Psoas muscle (tissue), 8 donors: ENCODE data around the gene HMG20B. TPM values are rescaled to one million over a fixed set of nuclear protein-coding genes. Genes with fewer than 3 reads are reported as not detected.
A peak's percentile ranks its signal among the peaks of the same experiment; 100 is the strongest.

Experiments used
- ATAC-seq, 4 donors: fragments of 200-7000 bp; cut with Tn5 transposase; one replicate each; pipeline ENCODE4 v1.9.1; 2020; ENCODE audit warnings: moderate library complexity in 3 of 4, mild to moderate bottlenecking in 2 of 4
- DNase-seq, 2 donors: peaks; one replicate each; pipeline ENCODE4 v3.0.0-alpha.2; 2020
- H3K27ac ChIP-seq: fragments of 200-600 bp; one replicate; pipeline ENCODE4 v1.8.0; 2022
- H3K27me3 ChIP-seq, 3 donors: fragments of 200-600 bp in 1 of 3; one replicate each; pipeline versions ENCODE4 v1.6.1 to v1.8.0; 2013 to 2022; ENCODE audit warnings: low read length in 2 of 3, mild to moderate bottlenecking in 2 of 3, moderate library complexity in 1 of 3; ENCODE audit not compliant: insufficient read depth in 3 of 3
- H3K36me3 ChIP-seq, 2 donors: fragments of 200-600 bp in 1 of 2; one replicate each; pipeline versions ENCODE4 v1.6.1 to v1.8.0; 2013 to 2022; ENCODE audit warnings: low read depth in 1 of 2, mild to moderate bottlenecking in 1 of 2, moderate library complexity in 1 of 2; ENCODE audit not compliant: insufficient read depth in 1 of 2
- H3K4me1 ChIP-seq: fragments of 200-600 bp; one replicate; pipeline ENCODE4 v1.8.0; 2022
- H3K4me3 ChIP-seq: fragments of 200-600 bp; one replicate; pipeline ENCODE4 v1.8.0; 2022; ENCODE audit warnings: mild to moderate bottlenecking
- H3K9me3 ChIP-seq: fragments of 200-600 bp; one replicate; pipeline ENCODE4 v1.8.0; 2022
- WGBS, 3 donors: extraction: QIAGEN DNeasy Blood & Tissue Kit; methylation state at CpG; one replicate each; pipeline versions ENCODE4 v1.1.6 to v1.1.7; 2013; 5-methylcytosine and 5-hydroxymethylcytosine counted together
- intact Hi-C, 2 donors: fragments of 100-400 bp; cut with DNase I; formaldehyde crosslinking; loops; one replicate each; pipeline versions ENCODE4 v1.11.0 to v1.14.2; 2022
- polyA plus RNA-seq, 3 donors: library from polyadenylated mRNA; stranded (reverse); fragments of 200-250 nt; gene quantifications; one replicate each; pipeline ENCODE4 v1.2.3, GENCODE V29; 2013
- total RNA-seq, 4 donors: library from RNA; stranded (reverse); fragmentation: NEBNext Ultra II Directional in 2 of 4; extraction: Animal tissue kit (Norgen Biotek cat#: 25700) in 2 of 4; gene quantifications; one replicate each; pipeline versions ENCODE4 v1.2.1 to v1.2.4, GENCODE V29; 2021 to 2023
- TF ChIP-seq, protein P1 (sequence below): fragments of 200-600 bp; IDR thresholded peaks from one replicate; pipeline ENCODE4 v1.8.0; 2022; ENCODE audit warnings: antibody characterized with exemption
- donor health status: healthy with polysubstance abuse.
- donor health status: DM: no; HTN: no; CAD: no; lungs with moderate emphysema.
- donor health status: Bipolar disorder and iron deficiency.
- donor health status: healthy.
- donor health status: DM: yes; HTN: yes; CAD: no.
- donor health status: DM: no; HTN: no; CAD: no.
- donor health status: DM: no; HTN: no; CAD: no.
- donor health status: DM: yes; HTN: yes; CAD: no.

The HMG20B gene
- total and polyA plus RNA-seq, 7 donors = 14.3 to 27.2 (median 24.7) TPM

DNA sequence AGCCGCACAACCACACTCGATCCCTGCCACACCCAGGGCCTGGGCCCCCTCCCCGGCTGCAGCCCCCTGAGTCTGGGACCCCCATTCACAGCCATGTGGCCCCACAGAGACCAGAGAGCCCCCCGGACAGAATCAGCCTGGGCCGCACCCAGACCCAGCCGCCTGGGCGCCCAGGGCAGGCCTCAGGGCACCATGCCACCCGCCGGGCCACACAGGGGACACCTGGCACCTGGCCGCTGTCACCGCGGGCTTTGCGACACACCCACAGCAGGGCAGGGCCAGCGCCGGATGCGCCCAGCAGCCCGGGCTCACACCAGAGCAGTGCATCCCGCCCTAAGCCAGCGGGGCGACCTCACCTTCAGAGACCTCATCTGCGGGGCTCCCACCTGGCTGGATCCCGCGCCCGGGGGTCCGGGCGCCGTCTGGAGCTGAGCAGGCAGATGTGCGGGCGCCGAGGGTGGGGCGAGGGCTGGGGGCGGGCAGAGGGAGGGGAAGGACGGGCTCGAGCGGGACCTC is 33.5 kb downstream of the HMG20B start:
- TF ChIP-seq, protein P1, sequence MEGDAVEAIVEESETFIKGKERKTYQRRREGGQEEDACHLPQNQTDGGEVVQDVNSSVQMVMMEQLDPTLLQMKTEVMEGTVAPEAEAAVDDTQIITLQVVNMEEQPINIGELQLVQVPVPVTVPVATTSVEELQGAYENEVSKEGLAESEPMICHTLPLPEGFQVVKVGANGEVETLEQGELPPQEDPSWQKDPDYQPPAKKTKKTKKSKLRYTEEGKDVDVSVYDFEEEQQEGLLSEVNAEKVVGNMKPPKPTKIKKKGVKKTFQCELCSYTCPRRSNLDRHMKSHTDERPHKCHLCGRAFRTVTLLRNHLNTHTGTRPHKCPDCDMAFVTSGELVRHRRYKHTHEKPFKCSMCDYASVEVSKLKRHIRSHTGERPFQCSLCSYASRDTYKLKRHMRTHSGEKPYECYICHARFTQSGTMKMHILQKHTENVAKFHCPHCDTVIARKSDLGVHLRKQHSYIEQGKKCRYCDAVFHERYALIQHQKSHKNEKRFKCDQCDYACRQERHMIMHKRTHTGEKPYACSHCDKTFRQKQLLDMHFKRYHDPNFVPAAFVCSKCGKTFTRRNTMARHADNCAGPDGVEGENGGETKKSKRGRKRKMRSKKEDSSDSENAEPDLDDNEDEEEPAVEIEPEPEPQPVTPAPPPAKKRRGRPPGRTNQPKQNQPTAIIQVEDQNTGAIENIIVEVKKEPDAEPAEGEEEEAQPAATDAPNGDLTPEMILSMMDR = no peak
- 6 to 12% (median 9%) methylated on average over 28 to 35 of the region's 35 CpGs for WGBS, 3 donors
- Histone ChIP-seq H3K36me3 (peaks cover 0 to 6% of the 10 kb centered on the region in 2 donors), H3K27me3 (peaks cover 0 to 39% (median 9%) of the 10 kb centered on the region in 3 donors), H3K4me3 (peak overlapping the region; percentile 62), H3K4me1 (peaks cover 5% of the 10 kb centered on the region), H3K9me3 (no peaks in the 10 kb centered on the region), H3K27ac (peak overlapping the region; percentile 54)
- intact Hi-C loops = no loop called here
- no peak for DNase-seq
- peak in 2 of 4 donors; percentile 22 to 40 for ATAC-seq

DNA sequence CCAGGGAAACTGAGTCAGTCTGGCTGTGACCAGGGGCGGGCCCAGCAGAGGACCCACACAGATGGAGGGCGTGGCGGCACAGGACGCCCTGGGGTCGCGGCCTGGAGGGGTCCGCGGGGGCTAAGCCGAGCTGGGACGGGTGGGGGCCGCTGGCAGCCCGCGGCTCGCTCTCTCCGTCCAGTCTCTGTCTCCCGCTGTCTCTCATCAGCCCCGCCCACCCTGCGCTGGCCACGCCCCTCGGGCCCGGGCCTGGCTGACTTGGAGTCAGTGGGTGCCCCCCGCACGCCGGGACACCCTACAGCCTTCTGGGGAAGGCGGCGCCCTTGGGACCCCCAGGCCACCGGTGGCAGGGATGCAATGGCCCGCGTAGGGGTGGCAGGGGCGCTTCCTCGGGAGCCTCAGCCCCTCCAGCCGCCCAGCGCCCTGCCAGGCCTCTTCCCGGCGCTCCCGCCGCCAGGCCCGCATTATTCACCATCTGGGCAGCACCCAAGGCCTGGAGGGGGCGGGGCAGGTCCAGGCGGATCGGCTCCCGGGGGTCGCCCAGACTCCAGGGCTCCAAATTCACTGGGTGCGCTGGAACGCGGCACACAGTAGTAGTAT is 34.0 kb downstream of the HMG20B start, which contains the start of gene TBXA2R:
TBXA2R (minus strand) TSS at position 186 of the 600 bp plus-strand sequence. CDS start 6,241 bp downstream, outside the sequence.
- Histone ChIP-seq H3K36me3 (peaks cover 0 to 11% of the 10 kb centered on the region in 2 donors), H3K27ac (peak within 1 kb of the TSS; percentile 54), H3K4me1 (peaks cover 5% of the 10 kb centered on the region), H3K9me3 (no peaks in the 10 kb centered on the region), H3K4me3 (peak within 1 kb of the TSS; percentile 62), H3K27me3 (peaks cover 0 to 39% (median 9%) of the 10 kb centered on the region in 3 donors)
- ATAC-seq (peak; percentile 46 to 70 (median 52)), DNase-seq (peak in 1 of 2 donors; percentile 84)
- WGBS, 3 donors = 1 to 3% (median 2%) methylated on average over 23 to 46 of the region's 46 CpGs
- intact Hi-C loops = no loop called here
- TF ChIP-seq, protein P1 = no peak

DNA sequence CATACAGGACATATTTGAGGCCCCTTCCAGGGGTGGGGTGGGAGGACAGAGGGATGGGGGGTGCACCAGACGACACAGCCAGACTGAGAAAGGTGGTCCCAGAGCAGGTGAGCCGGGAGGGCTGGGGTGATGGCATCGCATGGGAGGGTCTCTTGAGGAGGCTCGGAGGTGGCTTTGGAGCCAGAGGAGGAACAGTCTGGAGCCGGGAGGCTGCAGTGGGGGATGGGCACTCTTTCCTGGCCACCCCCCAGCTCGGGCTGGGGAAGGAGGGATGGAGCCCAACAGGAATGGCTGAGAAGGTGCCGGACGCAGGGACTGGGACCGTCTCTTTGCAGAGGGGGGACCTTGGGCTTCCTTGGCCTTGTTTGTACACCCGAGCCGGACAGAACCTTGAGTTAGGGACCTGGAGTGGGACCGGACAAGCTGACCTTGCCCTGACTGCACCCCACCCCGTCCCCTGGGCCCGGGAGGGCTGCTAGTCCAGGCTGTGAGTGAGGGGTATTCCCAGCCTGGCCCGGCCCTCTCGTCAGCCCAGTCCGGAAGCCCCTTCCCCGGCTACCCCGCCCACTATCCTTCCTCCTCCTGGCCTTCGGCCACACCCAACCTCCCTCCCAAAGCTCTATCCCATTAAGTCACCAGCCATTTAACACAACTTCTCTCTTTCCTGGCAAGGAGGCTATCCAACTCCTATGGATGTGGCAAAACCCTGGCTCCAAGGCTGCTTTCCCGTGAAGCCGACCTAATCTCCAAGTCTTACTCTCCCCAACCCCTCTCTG is 34.7 kb downstream of the HMG20B start:
- peak in 3 of 4 donors; percentile 15 to 36 (median 16) for ATAC-seq
- 17 to 20% (median 19%) methylated on average over 19 to 22 of the region's 22 CpGs for WGBS, 3 donors

DNA sequence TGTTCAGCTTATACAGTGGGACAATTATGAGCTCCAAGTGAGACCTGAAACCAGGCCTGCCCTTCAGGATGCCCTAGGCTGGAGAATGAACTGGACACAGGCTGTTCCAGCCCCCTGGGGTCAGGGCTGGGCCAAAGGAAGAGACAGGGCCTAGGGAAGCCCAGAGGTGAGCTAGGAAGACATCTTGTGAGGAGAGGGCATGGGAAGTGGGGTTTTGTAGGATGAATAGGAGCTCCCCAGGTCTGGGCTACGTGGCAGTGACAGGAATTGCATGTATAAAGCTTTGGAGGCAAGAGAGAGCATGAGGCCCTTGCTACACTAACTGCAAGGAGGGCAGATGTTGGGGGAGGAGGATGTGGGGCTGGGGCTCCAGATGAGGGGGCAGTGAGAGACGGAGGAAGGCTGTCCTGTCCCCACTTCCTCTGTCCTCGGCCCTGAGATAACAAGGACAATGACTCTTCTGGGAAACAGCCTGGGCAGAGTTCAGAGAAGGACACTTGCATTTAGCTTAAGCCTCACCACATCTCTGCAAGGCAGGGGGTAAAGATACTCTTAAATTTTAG is 35.4 kb downstream of the HMG20B start:
- Histone ChIP-seq H3K4me3 (no peak overlapping the region), H3K4me1 (peaks cover 5% of the 10 kb centered on the region), H3K27ac (peak overlapping the region; percentile 54), H3K36me3 (peaks cover 0 to 24% of the 10 kb centered on the region in 2 donors), H3K27me3 (peaks cover 0 to 39% (median 9%) of the 10 kb centered on the region in 3 donors), H3K9me3 (no peaks in the 10 kb centered on the region)
- TF ChIP-seq, protein P1 = no peak
- ATAC-seq (no peak), DNase-seq (peak in 1 of 2 donors; percentile 15)
- intact Hi-C loops = no loop called here
- WGBS, 3 donors = 56 to 69% (median 64%) methylated on average over 3 of the region's 3 CpGs

More for the DNA sequence above, 34.7 kb downstream of the HMG20B start:
- no peaks in the 10 kb centered on the region for H3K9me3 ChIP-seq
- peaks cover 0 to 18% of the 10 kb centered on the region in 2 donors for H3K36me3 ChIP-seq
- DNase-seq = peak; percentile 64 to 70
- TF ChIP-seq, protein P1 = no peak
- H3K27me3 ChIP-seq = peaks cover 0 to 39% (median 9%) of the 10 kb centered on the region in 3 donors
- H3K27ac ChIP-seq = peak overlapping the region; percentile 54
- peak overlapping the region; percentile 62 for H3K4me3 ChIP-seq
- intact Hi-C loops = no loop called here
- peaks cover 5% of the 10 kb centered on the region for H3K4me1 ChIP-seq
